Gastroesophageal sphincter (tissue), 3 donors: ENCODE measurements around the gene METAP1D.

Experiments used
- CTCF ChIP-seq, 4 experiments: fragments of 200-600 bp in 2 of 4; fragments of 450-650 bp in 2 of 4; sonication (generic) in 1 of 4; IDR thresholded peaks; one replicate each; pipeline ENCODE4 v1.5.1; 2017 to 2019; ENCODE audit warnings: antibody characterized with exemption in 4 of 4, mild to moderate bottlenecking in 2 of 4, moderate library complexity in 2 of 4
- POLR2A ChIP-seq, 2 donors: fragments of 450-650 bp; IDR thresholded peaks; one replicate each; pipeline ENCODE4 v1.6.1; 2017; ENCODE audit warnings: antibody characterized with exemption in 2 of 2, mild to moderate bottlenecking in 2 of 2, moderate library complexity in 1 of 2

GRCh38 chr2:171985076-171985475 lies 14.7 kb upstream of the METAP1D start:
- TF ChIP-seq CTCF (IDR thresholded peaks at IDR 0.05) (no peak), POLR2A (IDR thresholded peaks at IDR 0.05) (no peak)
